IMR-90 (cell line): Measurements from ENCODE around the gene MSMP. TPM values are rescaled to one million over a fixed set of nuclear protein-coding genes. Genes with fewer than 3 reads are reported as not detected.

ENCODE experiments used
- ATAC-seq: fragments of 200-7000 bp; cut with Tn5 transposase; 2 replicates; pipeline ENCODE4 v1.9.1; 2020; ENCODE audit warnings: low read depth, mild to moderate bottlenecking, moderate library complexity
- BruUV-seq: library from RNA; stranded (reverse); fragments of 400-500 nt; replicated peaks from 2 replicates; lab custom pipeline; 2021; lab: Mats Ljungman, UMichigan
- CTCF ChIA-PET: fragments of 300-600 bp; formaldehyde crosslinking; extraction: SDS; loops from one replicate; lab custom pipeline; 2021; ENCODE audit warnings: antibody characterized with exemption; lab: Yijun Ruan, JAX
- POLR2A ChIA-PET: fragments of 300-600 bp; sonication (Branson Sonifier 250); formaldehyde crosslinking; loops from one replicate; lab custom pipeline; 2022; ENCODE audit warnings: antibody characterized with exemption; ENCODE audit not compliant: unreplicated experiment; lab: Charles Lee
- DNase-seq: peaks from one replicate; pipeline ENCODE4 v3.0.0; 2013
- H2AFZ ChIP-seq: replicated peaks from 2 replicates; pipeline ENCODE3; 2013; ENCODE audit warnings: low read length, mild to moderate bottlenecking; ENCODE audit not compliant: poor library complexity
- H2AK5ac ChIP-seq: 2 replicates; pipeline ENCODE4 v1.6.1; 2013; ENCODE audit warnings: low read depth, low read length, inconsistent platforms
- H2AK9ac ChIP-seq: replicated peaks from 2 replicates; pipeline ENCODE3; 2013; ENCODE audit warnings: mild to moderate bottlenecking, low read depth, low read length, moderate library complexity; ENCODE audit not compliant: poor library complexity
- H2BK120ac ChIP-seq: 2 replicates; pipeline ENCODE4 v1.6.1; 2013; ENCODE audit warnings: low read depth, low read length, inconsistent platforms
- H2BK15ac ChIP-seq: 3 replicates; pipeline ENCODE4 v1.6.1; 2013; ENCODE audit warnings: low read depth, low read length, inconsistent platforms
- H2BK20ac ChIP-seq: 2 replicates; pipeline ENCODE4 v1.6.1; 2013; ENCODE audit warnings: low read depth, mild to moderate bottlenecking, inconsistent platforms, low read length, moderate library complexity
- H2BK5ac ChIP-seq: 2 replicates; pipeline ENCODE4 v1.6.1; 2013; ENCODE audit warnings: mild to moderate bottlenecking, low read depth, low read length, inconsistent platforms; ENCODE audit not compliant: poor library complexity, severe bottlenecking
- H3K14ac ChIP-seq: replicated peaks from 2 replicates; pipeline ENCODE4 v1.6.1; 2013; ENCODE audit warnings: low read depth, low read length, inconsistent platforms
- H3K18ac ChIP-seq: 2 replicates; pipeline ENCODE4 v1.6.1; 2013; ENCODE audit warnings: low read depth, low read length, control low read depth
- H3K23ac ChIP-seq: 2 replicates; pipeline ENCODE4 v1.6.1; 2013; ENCODE audit warnings: low read depth, low read length, inconsistent platforms
- H3K27ac ChIP-seq: 2 replicates; pipeline ENCODE4 v1.5.1; 2013; ENCODE audit warnings: mild to moderate bottlenecking, control low read depth, low read length; ENCODE audit not compliant: insufficient read depth
- H3K27me3 ChIP-seq: 2 replicates; pipeline ENCODE4 v1.6.1; 2013; ENCODE audit warnings: low read length; ENCODE audit not compliant: control insufficient read depth, insufficient read depth
- H3K36me3 ChIP-seq: 2 replicates; pipeline ENCODE4 v1.6.1; 2013; ENCODE audit warnings: low read length, mixed read lengths; ENCODE audit not compliant: control insufficient read depth, insufficient read depth
- H3K4ac ChIP-seq: 2 replicates; pipeline ENCODE4 v1.6.1; 2013; ENCODE audit warnings: low read depth, low read length, inconsistent platforms
- H3K4me1 ChIP-seq: 2 replicates; pipeline ENCODE4 v1.6.1; 2013; ENCODE audit warnings: low read length, mixed read lengths; ENCODE audit not compliant: control insufficient read depth, insufficient read depth
- H3K4me2 ChIP-seq: 2 replicates; pipeline ENCODE4 v1.6.1; 2013; ENCODE audit warnings: low read depth, mild to moderate bottlenecking, control low read depth, low read length, moderate library complexity
- H3K4me3 ChIP-seq: 2 replicates; pipeline ENCODE4 v1.5.1; 2013; ENCODE audit warnings: low read depth, mild to moderate bottlenecking, control low read depth, low read length, moderate library complexity; ENCODE audit not compliant: insufficient read depth
- H3K56ac ChIP-seq: 2 replicates; pipeline ENCODE4 v1.6.1; 2013; ENCODE audit warnings: low read length, inconsistent platforms; ENCODE audit not compliant: insufficient read depth; ENCODE audit errors: extremely low read depth
- H3K79me1 ChIP-seq, 2 experiments: 2 replicates each; pipeline ENCODE4 v1.6.1; 2013; ENCODE audit warnings: low read length in 2 of 2, inconsistent platforms in 1 of 2, low read depth in 1 of 2
- H3K9ac ChIP-seq: 2 replicates; pipeline ENCODE4 v1.6.1; 2013; ENCODE audit warnings: low read depth, low read length, control low read depth
- H3K9me1 ChIP-seq: 2 replicates; pipeline ENCODE4 v1.6.1; 2013; ENCODE audit warnings: low read length, inconsistent platforms; ENCODE audit not compliant: insufficient read depth
- H3K9me3 ChIP-seq: 2 replicates; pipeline ENCODE4 v1.6.1; 2013; ENCODE audit warnings: low read length; ENCODE audit not compliant: control insufficient read depth, insufficient read depth
- H4K20me1 ChIP-seq: 2 replicates; pipeline ENCODE4 v1.6.1; 2013; ENCODE audit warnings: low read length, inconsistent platforms; ENCODE audit not compliant: insufficient read depth
- H4K5ac ChIP-seq: 2 replicates; pipeline ENCODE4 v1.6.1; 2013; ENCODE audit warnings: mild to moderate bottlenecking, low read depth, low read length, control low read depth
- H4K8ac ChIP-seq, 2 experiments: 2 replicates each; pipeline ENCODE4 v1.6.1; 2013; ENCODE audit warnings: low read depth in 2 of 2, low read length in 2 of 2, control low read depth in 1 of 2, inconsistent platforms in 1 of 2
- H4K91ac ChIP-seq: 2 replicates; pipeline ENCODE4 v1.6.1; 2013; ENCODE audit warnings: low read depth, low read length, inconsistent platforms; ENCODE audit not compliant: insufficient read depth
- CEBPB ChIP-seq: IDR thresholded peaks from 2 replicates; pipeline ENCODE4 v1.6.1; 2012; ENCODE audit warnings: low read depth, low read length, improper control_type of control experiment
- ELK1 ChIP-seq: fragments of 150-350 bp; IDR thresholded peaks from 2 replicates; pipeline ENCODE4 v1.6.1; 2016; ENCODE audit warnings: low read depth, mild to moderate bottlenecking, low read length, moderate library complexity, borderline replicate concordance
- MAZ ChIP-seq: IDR thresholded peaks from 2 replicates; pipeline ENCODE4 v1.6.1; 2012; ENCODE audit warnings: low read depth, mild to moderate bottlenecking, low read length, improper control_type of control experiment, moderate library complexity, borderline replicate concordance
- MXI1 ChIP-seq: IDR thresholded peaks from 2 replicates; pipeline ENCODE4 v1.6.1; 2012; ENCODE audit warnings: low read depth, mild to moderate bottlenecking, low read length, moderate library complexity, borderline replicate concordance
- NFE2L2 ChIP-seq: fragments of 150-350 bp; IDR thresholded peaks from 2 replicates; pipeline ENCODE4 v1.6.1; 2016; ENCODE audit warnings: low read depth, mild to moderate bottlenecking, low read length
- RAD21 ChIP-seq: IDR thresholded peaks from 2 replicates; pipeline ENCODE4 v1.6.1; 2012; ENCODE audit warnings: low read length, improper control_type of control experiment
- WGBS, 2 experiments: methylation state at CpG; one replicate each; pipeline versions ENCODE4 v1.1.5 to v1.1.7; 2013; ENCODE audit warnings: missing lambda C conversion rate in 2 of 2; ENCODE audit not compliant: insufficient read length in 1 of 2; ENCODE audit errors: extremely low coverage in 2 of 2; 5-methylcytosine and 5-hydroxymethylcytosine counted together
- dilution Hi-C: fragments of 300-500 bp; cut with HindIII; formaldehyde crosslinking; loops from one replicate; pipeline ENCODE4 v1.14.3; 2018; ENCODE audit warnings: low sequenced_read_pairs; ENCODE audit not compliant: unreplicated experiment
- in situ Hi-C: fragments of 300-500 bp; cut with MboI; formaldehyde crosslinking; loops from 3 replicates; pipeline ENCODE4 v1.14.3; 2019; ENCODE audit warnings: low sequenced_read_pairs, inconsistent platforms, mixed read lengths
- intact Hi-C: fragments of 100-400 bp; cut with micrococcal nuclease; formaldehyde crosslinking; loops from 2 replicates; pipeline ENCODE4 v1.10.0; 2022
- polyA plus RNA-seq, 3 experiments: library from polyadenylated mRNA; depleted of rRNA; stranded (reverse); fragments of >200 nt; gene quantifications; 2 replicates each; pipeline ENCODE4 v1.2.3, GENCODE V29; 2012; ENCODE audit warnings: low replicate concordance in 1 of 3
- total RNA-seq: library from RNA; depleted of rRNA; stranded (reverse); fragments of >200 nt; gene quantifications from 2 replicates; pipeline ENCODE4 v1.2.3, GENCODE V29; 2012

Gene MSMP
- total and polyA plus RNA-seq, 2 of the 4 experiments (the other 2 are of a cell fraction), result not detected

- H3K27me3 ChIP-seq, result no peaks in the 10 kb centered on the region
- DNase-seq, result no peak
- H3K23ac ChIP-seq, result no peak overlapping the region
- no peak overlapping the region for H3K4ac ChIP-seq
- no peak overlapping the region for H3K4me3 ChIP-seq
- ChIA-PET POLR2A (no interaction called here), CTCF (no interaction called here)
- H3K14ac ChIP-seq, result no peak overlapping the region
- no peak overlapping the region for H3K4me2 ChIP-seq
- intact Hi-C loops (no loop called here), dilution Hi-C loops (no loop called here), in situ Hi-C loops (no loop called here)
- peaks cover 18% of the 10 kb centered on the region for H4K20me1 ChIP-seq
- no peak for ATAC-seq
- no peak overlapping the region for H2AK9ac ChIP-seq
- H4K5ac ChIP-seq, result no peak overlapping the region
- no peak overlapping the region for H2BK120ac ChIP-seq
- H3K56ac ChIP-seq, result no peak overlapping the region
- 93% methylated on average over 4 of the region's 4 CpGs; no CpG with 5 or more reads in 1 of the 2 experiments for WGBS, 2 experiments
- TF ChIP-seq MAZ (no peak), MXI1 (no peak), NFE2L2 (no peak), ELK1 (no peak), RAD21 (no peak), CEBPB (no peak)
- no peak overlapping the region for H3K9ac ChIP-seq
- H4K91ac ChIP-seq, result no peak overlapping the region
- H3K18ac ChIP-seq, result no peak overlapping the region
- peaks cover 7% of the 10 kb centered on the region for H3K9me1 ChIP-seq
- no peak overlapping the region for H2BK5ac ChIP-seq
- peaks cover 90% of the 10 kb centered on the region for H3K36me3 ChIP-seq
- no peak overlapping the region for H2AFZ ChIP-seq
- H3K27ac ChIP-seq, result no peak overlapping the region
- no peak overlapping the region for H4K8ac ChIP-seq
- H3K9me3 ChIP-seq, result no peaks in the 10 kb centered on the region
- peaks cover 55 to 76% of the 10 kb centered on the region in 2 experiments for H3K79me1 ChIP-seq
- H2AK5ac ChIP-seq, result no peak overlapping the region
- H2BK15ac ChIP-seq, result no peak overlapping the region
- H2BK20ac ChIP-seq, result no peak overlapping the region
- H3K4me1 ChIP-seq, result no peaks in the 10 kb centered on the region
- BruUV-seq, result no TSS peak
These were observed 45.9 kb downstream of the MSMP start for GRCh38 chr9:35708146-35708545.
